Erythroblast (primary cell): ENCODE measurements around the gene STEAP3.

ENCODE experiments used
- GATA1 ChIP-seq: IDR thresholded peaks from 2 replicates; pipeline ENCODE4 v1.6.1; 2011; ENCODE audit warnings: low read depth, mild to moderate bottlenecking, control low read depth, low read length, moderate library complexity
- POLR2A ChIP-seq: IDR thresholded peaks from 2 replicates; pipeline ENCODE4 v1.6.1; 2011; ENCODE audit warnings: mild to moderate bottlenecking, low read length

- TF ChIP-seq POLR2A (no peak), GATA1 (no peak)
Measured at GRCh38 chr2:119178776-119179175, 44.9 kb upstream of the STEAP3 start.
